ENCODE data around the gene CPLANE2. TPM values are rescaled to one million over a fixed set of nuclear protein-coding genes. Genes with fewer than 3 reads are reported as not detected.

The CPLANE2 gene
- total RNA-seq, 2 donors from 2014 or later = 6.5 to 15.2 TPM

DNA sequence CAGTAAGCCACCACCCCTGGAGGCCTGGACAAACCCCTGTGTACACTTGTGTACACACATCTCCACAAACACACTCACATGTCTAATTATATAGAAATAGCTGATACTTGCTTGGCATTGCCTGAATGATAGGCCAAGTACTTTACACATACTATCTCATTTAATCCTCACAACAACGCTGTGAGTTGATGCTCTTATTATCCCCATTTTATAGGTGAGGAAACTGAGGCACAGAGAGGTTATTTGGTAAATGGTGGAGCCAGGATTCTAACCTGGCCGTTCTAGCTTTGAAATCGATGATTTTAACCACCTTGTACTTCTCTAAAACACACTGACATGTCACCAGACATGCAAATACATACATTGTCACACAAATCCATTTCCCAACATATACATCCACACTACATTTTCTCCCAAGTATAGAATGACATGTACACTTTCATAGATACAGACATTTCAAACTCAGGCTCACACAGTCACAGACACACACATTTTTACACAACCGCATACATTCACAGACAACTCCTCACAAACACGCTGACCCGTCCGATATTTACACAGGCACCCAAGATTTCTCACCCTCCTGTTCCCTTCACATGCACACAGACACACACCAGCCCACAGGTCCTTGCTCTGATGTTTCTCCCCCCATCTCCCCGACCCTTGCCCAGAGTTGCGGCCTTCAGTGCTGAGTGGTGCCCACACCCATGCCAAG lies 27.7 kb downstream of the CPLANE2 start:
- H3K27me3 ChIP-seq = no peaks in the 10 kb centered on the region
- H3K4me1 ChIP-seq = peaks cover 4% of the 10 kb centered on the region
- H3K27ac ChIP-seq = no peak overlapping the region
- intact Hi-C loops (cut with DNase I) = loop anchor here (10.0 kb wide), 1 partner anchor 156 kb away; the partner anchor contains the start of gene SZRD1
- H3K4me3 ChIP-seq = no peak overlapping the region
- H3K9ac ChIP-seq (ENCODE audit: low read depth in 2 of 2, low read length in 2 of 2) = no peak overlapping the region
- no peaks in the 10 kb centered on the region for H3K36me3 ChIP-seq
- TF ChIP-seq, protein P1, sequence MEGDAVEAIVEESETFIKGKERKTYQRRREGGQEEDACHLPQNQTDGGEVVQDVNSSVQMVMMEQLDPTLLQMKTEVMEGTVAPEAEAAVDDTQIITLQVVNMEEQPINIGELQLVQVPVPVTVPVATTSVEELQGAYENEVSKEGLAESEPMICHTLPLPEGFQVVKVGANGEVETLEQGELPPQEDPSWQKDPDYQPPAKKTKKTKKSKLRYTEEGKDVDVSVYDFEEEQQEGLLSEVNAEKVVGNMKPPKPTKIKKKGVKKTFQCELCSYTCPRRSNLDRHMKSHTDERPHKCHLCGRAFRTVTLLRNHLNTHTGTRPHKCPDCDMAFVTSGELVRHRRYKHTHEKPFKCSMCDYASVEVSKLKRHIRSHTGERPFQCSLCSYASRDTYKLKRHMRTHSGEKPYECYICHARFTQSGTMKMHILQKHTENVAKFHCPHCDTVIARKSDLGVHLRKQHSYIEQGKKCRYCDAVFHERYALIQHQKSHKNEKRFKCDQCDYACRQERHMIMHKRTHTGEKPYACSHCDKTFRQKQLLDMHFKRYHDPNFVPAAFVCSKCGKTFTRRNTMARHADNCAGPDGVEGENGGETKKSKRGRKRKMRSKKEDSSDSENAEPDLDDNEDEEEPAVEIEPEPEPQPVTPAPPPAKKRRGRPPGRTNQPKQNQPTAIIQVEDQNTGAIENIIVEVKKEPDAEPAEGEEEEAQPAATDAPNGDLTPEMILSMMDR (IDR thresholded peaks at IDR 0.05) = no peak
- no peaks in the 10 kb centered on the region for H3K9me3 ChIP-seq
- no peak for DNase-seq

DNA sequence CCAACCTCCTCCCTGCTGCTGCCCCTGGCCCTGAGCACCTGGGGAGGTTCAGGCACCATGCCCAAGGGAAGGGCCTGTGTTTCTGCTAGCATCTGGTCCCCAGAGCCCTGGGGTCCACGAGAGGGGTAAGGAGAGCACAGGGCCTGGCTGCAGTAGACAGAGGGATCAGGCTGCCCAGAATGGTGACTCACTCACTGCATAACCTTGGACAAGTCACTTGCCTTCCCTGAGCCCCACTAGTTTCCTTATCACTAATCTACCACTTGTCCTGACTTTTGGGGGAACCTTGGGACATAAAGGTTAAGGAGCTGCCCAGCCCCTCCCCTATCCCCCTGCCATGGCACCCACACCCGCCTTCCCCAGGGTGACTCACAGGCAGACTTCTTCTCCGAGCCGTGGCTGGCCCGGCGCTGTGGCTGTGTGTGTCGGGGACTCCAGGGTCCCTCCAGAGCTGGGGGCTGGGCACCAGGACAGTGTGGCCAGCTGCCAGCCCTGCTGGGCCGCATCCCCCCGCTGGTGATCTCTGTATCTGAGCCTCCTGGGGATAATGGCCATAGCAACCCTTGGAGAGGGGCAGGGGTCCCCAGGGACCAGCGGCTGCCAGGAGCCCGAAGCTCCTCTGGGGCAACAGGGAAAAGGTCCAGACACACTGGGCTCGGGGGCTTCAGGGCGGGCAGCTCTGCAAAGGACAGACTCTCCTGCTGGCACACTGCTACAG lies 28.6 kb downstream of the CPLANE2 start:
- no peak overlapping the region for H3K27ac ChIP-seq
- intact Hi-C loops (cut with DNase I) = loop anchor here (10.0 kb wide), 1 partner anchor 156 kb away; the partner anchor contains the start of gene SZRD1

DNA sequence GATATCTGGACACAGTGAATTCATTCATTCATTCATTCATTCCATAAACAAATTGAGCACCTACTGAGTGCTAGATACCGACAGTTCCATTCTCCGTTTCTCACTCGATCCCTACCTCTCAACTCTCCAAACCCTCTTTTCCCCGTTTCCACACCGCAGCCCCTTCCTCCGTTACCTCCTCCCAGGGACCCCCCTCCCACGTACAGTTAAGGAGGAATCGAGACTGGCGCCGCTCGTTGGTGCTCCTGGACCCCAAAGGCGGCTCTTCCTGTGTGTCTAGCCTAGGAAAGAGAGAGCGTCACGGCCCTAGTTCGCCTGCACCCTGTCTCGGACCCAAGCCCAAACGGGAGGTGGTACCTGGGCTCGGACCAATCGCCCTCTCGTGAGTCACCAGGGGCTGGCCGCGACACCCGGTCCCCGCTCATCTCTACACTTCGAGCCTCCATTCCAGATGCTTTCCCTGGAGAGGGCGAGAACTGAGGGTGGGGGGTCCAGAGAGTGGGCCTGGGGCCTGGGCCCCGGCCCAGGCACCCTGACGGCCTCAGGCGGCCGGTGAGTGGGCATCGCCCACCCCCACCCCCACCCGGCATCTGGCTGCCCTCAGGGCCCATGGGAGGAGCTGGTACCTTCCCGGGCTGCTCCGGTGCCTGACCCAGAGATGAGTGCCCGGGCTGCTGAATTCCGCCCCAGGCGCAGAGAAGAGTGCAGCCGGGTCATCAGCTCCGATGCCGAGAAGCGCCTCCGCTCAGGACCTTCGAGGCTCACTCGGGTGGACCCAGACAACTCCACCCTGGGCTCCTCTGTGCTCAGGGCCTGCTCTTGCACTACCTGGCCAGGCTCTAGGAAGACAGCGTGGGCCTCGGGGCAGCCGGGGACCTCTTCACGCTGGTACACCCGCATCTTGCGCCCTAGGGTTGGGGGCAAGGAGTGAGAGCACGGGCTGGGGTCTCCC lies 29.4 kb downstream of the CPLANE2 start:
- Histone ChIP-seq H3K27ac (peak overlapping the region; percentile 96), H3K4me3 (peak overlapping the region; percentile 45), H3K27me3 (no peaks in the 10 kb centered on the region), H3K4me1 (peaks cover 4% of the 10 kb centered on the region), H3K36me3 (no peaks in the 10 kb centered on the region), H3K9me3 (no peaks in the 10 kb centered on the region), H3K9ac (ENCODE audit: low read depth in 2 of 2, low read length in 2 of 2) (peak overlapping the region; percentile 63 to 66)
- intact Hi-C loops (cut with DNase I) = loop anchor here (10.0 kb wide), 1 partner anchor 157 kb away; the partner anchor contains the start of gene SZRD1
- TF ChIP-seq, protein P1 (IDR thresholded peaks at IDR 0.05) = no peak
- peak; percentile 40 for DNase-seq

More for the DNA sequence above, 28.6 kb downstream of the CPLANE2 start:
- H3K9me3 ChIP-seq = no peaks in the 10 kb centered on the region
- H3K4me3 ChIP-seq = no peak overlapping the region
- no peaks in the 10 kb centered on the region for H3K27me3 ChIP-seq
- DNase-seq = no peak
- TF ChIP-seq, protein P1 (IDR thresholded peaks at IDR 0.05) = no peak
- no peaks in the 10 kb centered on the region for H3K36me3 ChIP-seq
- no peak overlapping the region for H3K9ac ChIP-seq (ENCODE audit: low read depth in 2 of 2, low read length in 2 of 2)
- H3K4me1 ChIP-seq = peaks cover 4% of the 10 kb centered on the region

DNA sequence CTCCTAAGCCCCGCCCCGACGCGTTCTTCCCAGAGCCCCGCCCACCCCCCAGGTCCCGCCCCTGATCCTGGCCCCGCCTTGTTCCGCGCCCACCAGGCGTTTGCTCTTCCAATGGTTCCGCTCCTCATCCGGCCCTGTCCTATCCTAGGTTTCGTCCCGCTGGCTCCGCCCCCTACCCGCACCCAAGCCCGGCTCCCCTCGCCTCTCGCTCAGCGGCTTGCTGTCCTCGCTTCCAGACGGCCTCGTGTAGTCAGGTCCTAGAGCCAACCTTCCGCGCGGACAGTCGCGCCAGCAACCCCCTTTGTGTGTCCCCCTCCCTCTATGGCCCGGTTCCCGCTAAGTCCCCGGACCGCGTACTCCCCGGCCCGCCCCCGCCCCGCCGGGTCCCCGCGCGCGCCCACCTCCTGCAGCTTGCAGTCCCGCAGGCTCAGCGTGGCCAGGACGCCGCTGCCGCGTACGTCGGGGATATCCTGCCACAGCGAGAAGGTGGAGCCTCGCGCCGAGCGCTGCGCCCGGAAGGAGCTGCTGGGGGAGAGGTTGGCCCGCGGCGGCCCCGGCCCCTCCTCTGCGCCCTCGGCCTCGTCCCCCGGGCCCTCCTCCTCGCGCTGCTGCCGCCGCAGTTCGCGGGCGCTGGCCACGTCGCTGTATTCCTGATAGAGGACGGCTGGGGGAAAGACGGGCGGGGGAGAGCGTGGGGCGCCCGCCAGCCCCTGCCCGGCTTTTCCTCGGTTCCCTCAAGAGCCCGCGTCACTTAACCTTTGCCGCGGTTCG lies 30.3 kb downstream of the CPLANE2 start:
- peak; percentile 98 for DNase-seq
- TF ChIP-seq, protein P1 (IDR thresholded peaks at IDR 0.05) = no peak
- Histone ChIP-seq H3K9me3 (no peaks in the 10 kb centered on the region), H3K27me3 (no peaks in the 10 kb centered on the region), H3K4me1 (peaks cover 4% of the 10 kb centered on the region), H3K27ac (peak overlapping the region; percentile 96), H3K36me3 (no peaks in the 10 kb centered on the region), H3K4me3 (peak overlapping the region; percentile 45), H3K9ac (ENCODE audit: low read depth in 2 of 2, low read length in 2 of 2) (peak overlapping the region; percentile 63 to 66)
- intact Hi-C loops (cut with DNase I) = loop anchor here (10.0 kb wide), 1 partner anchor 158 kb away; the partner anchor contains the start of gene SZRD1
